HepG2 (cell line): ENCODE data around the gene BCL7A. TPM values are rescaled to one million over a fixed set of nuclear protein-coding genes. Genes with fewer than 3 reads are reported as not detected.

ENCODE experiments used
- CEBPG ChIP-seq: IDR thresholded peaks from 2 replicates; pipeline ENCODE4 v1.6.1; 2016
- DZIP1 ChIP-seq: sonication (generic); formaldehyde crosslinking; IDR thresholded peaks from 2 replicates; pipeline ENCODE4 v1.5.0; 2020; ENCODE audit warnings: mild to moderate bottlenecking, missing genetic modification reagents
- FOXP4 ChIP-seq: sonication (generic); formaldehyde crosslinking; IDR thresholded peaks from 2 replicates; pipeline ENCODE4 v1.4.0; 2020; ENCODE audit warnings: missing genetic modification reagents
- JARID2 ChIP-seq: sonication (generic); formaldehyde crosslinking; IDR thresholded peaks from 2 replicates; pipeline ENCODE4 v1.8.1; 2023; ENCODE audit warnings: missing genetic modification reagents, inconsistent platforms; ENCODE audit not compliant: insufficient replicate concordance
- KAT2B ChIP-seq: fragments of 150-350 bp; IDR thresholded peaks from 2 replicates; pipeline ENCODE4 v1.6.1; 2014; ENCODE audit warnings: low read depth, low read length, borderline replicate concordance
- NR1H2 ChIP-seq: sonication (generic); formaldehyde crosslinking; IDR thresholded peaks from 2 replicates; pipeline ENCODE4 v1.8.1; 2022; ENCODE audit warnings: low read depth, missing genetic modification reagents, borderline replicate concordance
- NRL ChIP-seq: sonication (generic); formaldehyde crosslinking; IDR thresholded peaks from 2 replicates; pipeline ENCODE4 v1.5.0; 2020; ENCODE audit warnings: missing genetic modification reagents, mild to moderate bottlenecking, moderate library complexity, borderline replicate concordance
- PTBP1 ChIP-seq: fragments of 200-400 bp; formaldehyde crosslinking; IDR thresholded peaks from 2 replicates; pipeline ENCODE4 v1.6.1; 2018; ENCODE audit warnings: low read length, low read depth; ENCODE audit not compliant: poor library complexity, severe bottlenecking
- ZBED4 ChIP-seq: sonication (generic); formaldehyde crosslinking; IDR thresholded peaks from 2 replicates; pipeline ENCODE4 v1.4.0; 2020; ENCODE audit warnings: missing genetic modification reagents, borderline replicate concordance
- ZFP36L2 ChIP-seq: sonication (generic); formaldehyde crosslinking; IDR thresholded peaks from 2 replicates; pipeline ENCODE4 v1.4.0; 2020; ENCODE audit warnings: missing genetic modification reagents
- ZNF251 ChIP-seq: sonication (generic); formaldehyde crosslinking; IDR thresholded peaks from 2 replicates; pipeline ENCODE4 v1.9.0; 2021; ENCODE audit warnings: mild to moderate bottlenecking, missing genetic modification reagents
- ZNF362 ChIP-seq: sonication (generic); formaldehyde crosslinking; IDR thresholded peaks from 2 replicates; pipeline ENCODE4 v1.4.0; 2020; ENCODE audit warnings: missing genetic modification reagents, mild to moderate bottlenecking, borderline replicate concordance
- ZNF605 ChIP-seq: sonication (generic); formaldehyde crosslinking; IDR thresholded peaks from 2 replicates; pipeline ENCODE4 v1.8.0; 2022; ENCODE audit warnings: mild to moderate bottlenecking, missing genetic modification reagents
- ZNF747 ChIP-seq: sonication (generic); formaldehyde crosslinking; IDR thresholded peaks from 2 replicates; pipeline ENCODE4 v1.8.1; 2023; ENCODE audit warnings: missing genetic modification reagents, mild to moderate bottlenecking, borderline replicate concordance
- polyA plus RNA-seq, 8 experiments: library from polyadenylated mRNA; depleted of rRNA in 3 of 8; stranded (reverse) in 7 of 8; unstranded in 1 of 8; fragments of >200 nt; fragmentation: Illumina TruSeq in 4 of 8; extraction: Trizol in 4 of 8; gene quantifications; 2 replicates each; pipeline versions ENCODE4 v1.2.1 to v1.2.3, GENCODE V29; 2011 to 2016; ENCODE audit warnings: low read depth in 4 of 8, missing spikeins in 1 of 8, mixed read lengths in 1 of 8; ENCODE audit not compliant: insufficient read depth in 1 of 8
- total RNA-seq, 5 experiments: library from RNA; depleted of rRNA; stranded (reverse); fragments of >200 nt; fragmentation: Illumina TruSeq; extraction: Trizol; gene quantifications; 2 replicates each; pipeline ENCODE4 v1.2.3, GENCODE V29; 2016; ENCODE audit warnings: low read depth in 1 of 5

BCL7A gene
- total and polyA plus RNA-seq, 2 of the 13 experiments (the other 11 are each of a cell fraction or from before 2014, with no cell fraction given), result 4.1 to 6.2 TPM

- TF ChIP-seq KAT2B (no peak), DZIP1 (CRISPR knock-in tag) (peak; percentile 79; the same call in 1 of the 2 replicates), PTBP1 (no peak), CEBPG (CRISPR knock-in tag) (peak; percentile 51), ZNF251 (CRISPR knock-in tag) (0 out of 2 replicates have a peak, but pooled peaks have one; percentile 79), ZBED4 (CRISPR knock-in tag) (peak; percentile 33; the same call in 1 of the 2 replicates), ZFP36L2 (CRISPR knock-in tag) (no peak), NR1H2 (CRISPR knock-in tag) (peak; percentile 80; the same call in 1 of the 2 replicates), FOXP4 (CRISPR knock-in tag) (0 out of 2 replicates have a peak, but pooled peaks have one; percentile 4), ZNF747 (CRISPR knock-in tag) (peak; percentile 67), NRL (CRISPR knock-in tag) (peak; percentile 90), JARID2 (peak; percentile 91), ZNF605 (CRISPR knock-in tag) (peak; percentile 77), ZNF362 (CRISPR knock-in tag) (no peak)
These were observed 57.4 kb downstream of the BCL7A start (continued) for GRCh38 chr12:122079033-122079531.
